ENCODE data around the gene MARCHF10. TPM values are rescaled to one million over a fixed set of nuclear protein-coding genes. Genes with fewer than 3 reads are reported as not detected.

Gene MARCHF10
- total RNA-seq, 1 donor from 2014 or later, result 0.51 TPM

DNA sequence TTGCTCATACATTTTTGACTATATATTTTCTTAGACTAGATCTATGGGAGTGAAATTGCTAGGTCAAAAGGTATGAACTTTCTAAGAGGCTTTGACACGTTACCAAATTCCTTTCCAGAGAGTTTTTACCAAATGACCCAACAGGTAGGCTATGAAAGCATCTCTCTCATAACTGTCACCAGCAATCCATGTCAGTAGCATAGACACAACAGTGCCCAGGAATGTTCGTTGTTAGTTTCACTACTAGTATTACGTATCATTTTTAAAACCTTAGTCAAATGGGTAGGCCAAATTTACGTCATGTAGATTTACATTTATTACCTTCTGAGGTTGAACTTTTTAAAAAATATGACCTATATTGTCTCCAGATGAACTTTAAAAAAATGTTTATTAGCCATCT lies 66.8 kb downstream of the MARCHF10 start:
- Histone ChIP-seq H3K27ac (no peak overlapping the region), H3K4me2 (no peak overlapping the region), H3K9ac (no peak overlapping the region), H2AFZ (replicated peaks) (no peak overlapping the region), H3K79me2 (ENCODE audit: low read depth) (no peaks in the 10 kb centered on the region), H3K4me3 (no peak overlapping the region), H3F3A (ENCODE audit: low read depth) (no peaks in the 10 kb centered on the region), H3K9me3 (ENCODE audit: low read depth) (no peaks in the 10 kb centered on the region), H3K4me1 (no peaks in the 10 kb centered on the region), H3K36me3 (no peaks in the 10 kb centered on the region), H4K20me1 (ENCODE audit: low read depth) (no peaks in the 10 kb centered on the region), H3K27me3 (no peaks in the 10 kb centered on the region)
- H3K27me3 Mint-ChIP-seq (ENCODE audit: insufficient read depth, low read depth), result peaks cover 2% of the 10 kb centered on the region
- TF ChIP-seq, protein P1, sequence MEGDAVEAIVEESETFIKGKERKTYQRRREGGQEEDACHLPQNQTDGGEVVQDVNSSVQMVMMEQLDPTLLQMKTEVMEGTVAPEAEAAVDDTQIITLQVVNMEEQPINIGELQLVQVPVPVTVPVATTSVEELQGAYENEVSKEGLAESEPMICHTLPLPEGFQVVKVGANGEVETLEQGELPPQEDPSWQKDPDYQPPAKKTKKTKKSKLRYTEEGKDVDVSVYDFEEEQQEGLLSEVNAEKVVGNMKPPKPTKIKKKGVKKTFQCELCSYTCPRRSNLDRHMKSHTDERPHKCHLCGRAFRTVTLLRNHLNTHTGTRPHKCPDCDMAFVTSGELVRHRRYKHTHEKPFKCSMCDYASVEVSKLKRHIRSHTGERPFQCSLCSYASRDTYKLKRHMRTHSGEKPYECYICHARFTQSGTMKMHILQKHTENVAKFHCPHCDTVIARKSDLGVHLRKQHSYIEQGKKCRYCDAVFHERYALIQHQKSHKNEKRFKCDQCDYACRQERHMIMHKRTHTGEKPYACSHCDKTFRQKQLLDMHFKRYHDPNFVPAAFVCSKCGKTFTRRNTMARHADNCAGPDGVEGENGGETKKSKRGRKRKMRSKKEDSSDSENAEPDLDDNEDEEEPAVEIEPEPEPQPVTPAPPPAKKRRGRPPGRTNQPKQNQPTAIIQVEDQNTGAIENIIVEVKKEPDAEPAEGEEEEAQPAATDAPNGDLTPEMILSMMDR (IDR thresholded peaks at IDR 0.05), result no peak
- no peak for TF ChIP-seq EZH2 (IDR thresholded peaks at IDR 0.05)
- TF ChIP-seq EZH2phosphoT487 (IDR thresholded peaks at IDR 0.05), result no peak
- H3K9me3 Mint-ChIP-seq, result no peaks in the 10 kb centered on the region
- H3K27ac Mint-ChIP-seq, result no peak overlapping the region
- H3K4me3 Mint-ChIP-seq, result no peak overlapping the region
- no peak for DNase-seq (ENCODE audit: low spot score)
- peaks cover 10% of the 10 kb centered on the region for H3K4me1 Mint-ChIP-seq
- H3K36me3 Mint-ChIP-seq, result no peaks in the 10 kb centered on the region

DNA sequence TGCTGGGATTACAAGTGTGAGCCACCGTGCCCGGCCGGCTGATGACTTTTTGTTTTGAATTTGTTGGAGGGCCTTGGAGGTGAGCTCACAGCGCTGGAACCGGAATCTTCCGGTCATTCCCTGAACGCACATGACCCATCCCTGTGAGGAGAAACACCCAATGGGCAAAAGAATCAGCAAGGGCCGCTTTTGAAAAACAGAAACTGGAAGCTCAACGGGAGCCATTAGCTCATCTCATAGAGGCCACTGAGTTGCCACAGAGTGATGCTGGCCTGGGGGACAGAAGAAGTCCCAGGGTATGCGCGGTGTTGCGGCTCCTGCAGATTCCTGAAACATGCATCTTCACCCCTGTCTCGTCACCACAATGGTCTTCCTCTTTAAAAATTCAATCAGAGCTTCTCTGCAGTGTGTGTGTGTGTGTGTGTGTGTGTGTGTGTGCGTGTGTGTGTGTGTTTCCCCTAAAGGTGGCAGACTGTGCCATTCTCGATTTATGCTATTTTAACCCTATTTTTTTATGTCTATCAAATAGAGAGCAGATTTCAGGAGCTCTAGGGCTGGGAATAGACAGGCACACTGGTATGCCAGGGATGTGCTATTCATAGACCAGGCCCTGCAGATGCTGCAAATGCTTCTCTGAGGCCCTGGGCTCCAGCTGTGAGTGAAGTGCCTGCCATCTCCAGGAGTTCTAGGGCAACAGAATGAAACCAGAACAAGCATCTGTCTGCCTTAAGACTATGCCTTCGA lies 68.3 kb downstream of the MARCHF10 start:
- Histone ChIP-seq H2AFZ (replicated peaks) (no peak overlapping the region), H3F3A (ENCODE audit: low read depth) (no peaks in the 10 kb centered on the region), H3K4me1 (no peaks in the 10 kb centered on the region), H3K36me3 (no peaks in the 10 kb centered on the region), H3K4me3 (no peak overlapping the region), H3K4me2 (no peak overlapping the region), H4K20me1 (ENCODE audit: low read depth) (no peaks in the 10 kb centered on the region), H3K27me3 (no peaks in the 10 kb centered on the region), H3K27ac (no peak overlapping the region), H3K9ac (no peak overlapping the region), H3K9me3 (ENCODE audit: low read depth) (no peaks in the 10 kb centered on the region), H3K79me2 (ENCODE audit: low read depth) (no peaks in the 10 kb centered on the region)
- H3K4me1 Mint-ChIP-seq, result peaks cover 17% of the 10 kb centered on the region
- H3K36me3 Mint-ChIP-seq, result no peaks in the 10 kb centered on the region
- peak; percentile 29 for DNase-seq (ENCODE audit: low spot score)
- TF ChIP-seq EZH2 (IDR thresholded peaks at IDR 0.05) (no peak), EZH2phosphoT487 (IDR thresholded peaks at IDR 0.05) (no peak)
- TF ChIP-seq, protein P1 (IDR thresholded peaks at IDR 0.05), result no peak
- H3K27me3 Mint-ChIP-seq (ENCODE audit: insufficient read depth, low read depth), result peaks cover 2% of the 10 kb centered on the region
- H3K9me3 Mint-ChIP-seq, result no peaks in the 10 kb centered on the region
- H3K4me3 Mint-ChIP-seq, result no peak overlapping the region
- no peak overlapping the region for H3K27ac Mint-ChIP-seq

DNA sequence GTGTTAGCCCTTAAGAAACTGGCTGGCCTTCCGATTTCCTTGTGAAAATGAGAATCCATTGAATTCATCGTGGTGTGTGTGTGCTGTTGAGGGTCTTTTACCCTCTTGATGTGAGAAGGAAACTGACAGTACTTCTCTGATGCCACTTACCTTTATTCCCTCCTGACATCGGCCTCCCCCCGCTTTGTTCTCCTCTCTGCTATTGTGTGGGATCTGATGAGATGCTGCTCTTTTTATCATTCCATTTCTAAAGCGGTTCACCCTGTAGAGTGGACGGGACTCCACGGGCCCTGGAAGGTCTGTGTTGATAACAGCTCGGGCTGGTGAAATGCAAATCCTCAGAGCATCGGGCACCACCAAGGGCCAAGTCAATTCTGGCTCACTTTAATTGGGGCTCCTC lies 69.8 kb downstream of the MARCHF10 start:
- Mint-ChIP-seq H3K36me3 (no peaks in the 10 kb centered on the region), H3K27me3 (ENCODE audit: insufficient read depth, low read depth) (peaks cover 2% of the 10 kb centered on the region), H3K4me1 (peaks cover 21% of the 10 kb centered on the region), H3K9me3 (no peaks in the 10 kb centered on the region), H3K4me3 (no peak overlapping the region), H3K27ac (peak overlapping the region; percentile 0)
- no peak overlapping the region for H3K4me2 ChIP-seq
- no peaks in the 10 kb centered on the region for H3K4me1 ChIP-seq
- peak overlapping the region; percentile 74 for H2AFZ ChIP-seq (replicated peaks)
- no peaks in the 10 kb centered on the region for H3K27me3 ChIP-seq
- no peaks in the 10 kb centered on the region for H3F3A ChIP-seq (ENCODE audit: low read depth)
- no peak overlapping the region for H3K4me3 ChIP-seq
- DNase-seq (ENCODE audit: low spot score), result no peak
- TF ChIP-seq, protein P1 (IDR thresholded peaks at IDR 0.05), result no peak
- TF ChIP-seq EZH2 (IDR thresholded peaks at IDR 0.05) (no peak), EZH2phosphoT487 (IDR thresholded peaks at IDR 0.05) (no peak)
- no peak overlapping the region for H3K9ac ChIP-seq
- H3K36me3 ChIP-seq, result no peaks in the 10 kb centered on the region
- H3K9me3 ChIP-seq (ENCODE audit: low read depth), result no peaks in the 10 kb centered on the region
- no peak overlapping the region for H3K27ac ChIP-seq
- H4K20me1 ChIP-seq (ENCODE audit: low read depth), result no peaks in the 10 kb centered on the region
- no peaks in the 10 kb centered on the region for H3K79me2 ChIP-seq (ENCODE audit: low read depth)

All from neural progenitor cell (in vitro differentiated cells).